ENCODE data around the gene WNK1.
"Not testable (repeated sequence)": the region's sequence is repeated elsewhere in the genome, so short reads cannot be mapped to it uniquely, and the experiment has no call there.

WNK1 gene

DNA sequence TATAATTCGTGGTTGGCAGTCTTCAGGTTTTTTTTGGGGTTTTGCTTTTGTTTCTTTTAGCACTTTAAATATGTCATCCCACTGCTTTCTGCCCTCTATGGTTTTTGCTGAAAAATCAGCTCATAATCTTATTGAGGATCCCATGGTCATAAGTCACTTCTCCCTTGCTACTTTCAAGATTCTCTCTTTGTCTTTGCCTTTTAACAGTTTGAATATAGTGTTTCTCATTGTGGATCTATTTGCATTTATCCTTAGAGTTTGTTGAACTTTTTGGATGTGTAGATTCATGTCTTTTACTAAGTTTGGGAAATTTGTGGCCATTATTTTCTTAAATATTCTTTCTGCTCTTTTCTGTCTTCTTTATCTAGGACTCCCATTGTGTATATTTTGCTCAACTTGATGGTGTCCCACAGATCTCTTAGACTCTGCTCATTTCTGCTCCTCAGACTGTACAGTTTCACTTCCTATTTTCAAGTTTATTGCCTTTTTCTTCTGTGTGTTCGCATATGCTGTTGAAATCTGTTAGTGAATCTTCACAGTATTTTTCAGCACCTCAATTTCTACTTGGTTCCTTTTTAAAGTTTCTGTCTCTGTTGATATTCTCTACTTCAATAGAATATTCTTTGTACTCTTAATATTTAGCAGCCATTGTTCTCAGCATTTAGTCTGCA is 70.8 kb downstream of the WNK1 start:
- no peak for DNase-seq

DNA sequence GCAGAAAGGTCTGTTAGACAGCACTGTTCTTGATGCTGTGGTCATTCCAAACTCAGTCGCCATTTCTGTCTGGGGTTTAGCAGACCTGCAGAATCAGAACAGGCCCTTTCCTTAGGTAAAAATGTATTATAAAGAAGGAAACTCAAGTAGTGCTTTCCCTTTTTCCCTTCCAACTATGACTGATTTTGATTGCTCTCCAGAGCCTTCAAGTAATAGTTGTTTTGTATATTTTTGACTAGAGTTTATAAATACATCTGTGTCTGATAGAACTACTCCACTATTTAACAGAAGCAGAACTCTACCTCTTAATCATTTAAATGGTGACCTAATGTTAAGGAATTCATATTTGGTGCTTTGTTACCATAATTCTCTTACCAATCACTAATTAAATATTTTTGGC is 74.0 kb downstream of the WNK1 start:
- DNase-seq = no peak

DNA sequence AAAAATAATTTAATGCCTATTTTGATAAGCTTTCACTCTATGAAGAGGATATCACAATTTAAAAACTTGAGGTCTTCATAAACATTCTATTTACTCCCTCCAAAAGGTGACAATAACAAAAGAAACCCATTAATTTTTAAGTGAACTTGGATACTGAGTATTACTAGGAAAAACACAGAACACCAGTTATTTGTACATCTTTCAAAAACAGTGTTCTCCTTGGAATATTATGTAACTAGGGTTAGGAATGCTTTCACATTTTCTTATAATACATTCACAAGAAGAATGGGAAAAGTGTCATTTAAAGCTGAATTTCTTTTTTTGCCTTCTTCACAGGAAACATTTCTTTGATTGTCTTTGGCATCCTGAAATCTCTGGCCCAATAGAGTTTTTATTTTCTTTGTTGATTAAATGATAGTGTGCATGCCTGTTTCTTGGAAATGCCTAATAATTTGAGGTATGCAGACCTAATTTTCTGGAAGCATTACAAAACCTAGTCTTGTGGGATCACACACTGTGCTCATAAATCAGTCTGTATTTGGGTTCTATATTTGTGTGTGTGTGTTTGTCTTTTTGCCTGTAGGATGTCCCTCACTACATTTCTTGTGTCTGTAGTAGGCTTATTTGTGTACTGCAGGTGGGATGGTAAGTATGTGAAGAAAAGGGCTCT is 76.5 kb downstream of the WNK1 start:
- no peak for DNase-seq

DNA sequence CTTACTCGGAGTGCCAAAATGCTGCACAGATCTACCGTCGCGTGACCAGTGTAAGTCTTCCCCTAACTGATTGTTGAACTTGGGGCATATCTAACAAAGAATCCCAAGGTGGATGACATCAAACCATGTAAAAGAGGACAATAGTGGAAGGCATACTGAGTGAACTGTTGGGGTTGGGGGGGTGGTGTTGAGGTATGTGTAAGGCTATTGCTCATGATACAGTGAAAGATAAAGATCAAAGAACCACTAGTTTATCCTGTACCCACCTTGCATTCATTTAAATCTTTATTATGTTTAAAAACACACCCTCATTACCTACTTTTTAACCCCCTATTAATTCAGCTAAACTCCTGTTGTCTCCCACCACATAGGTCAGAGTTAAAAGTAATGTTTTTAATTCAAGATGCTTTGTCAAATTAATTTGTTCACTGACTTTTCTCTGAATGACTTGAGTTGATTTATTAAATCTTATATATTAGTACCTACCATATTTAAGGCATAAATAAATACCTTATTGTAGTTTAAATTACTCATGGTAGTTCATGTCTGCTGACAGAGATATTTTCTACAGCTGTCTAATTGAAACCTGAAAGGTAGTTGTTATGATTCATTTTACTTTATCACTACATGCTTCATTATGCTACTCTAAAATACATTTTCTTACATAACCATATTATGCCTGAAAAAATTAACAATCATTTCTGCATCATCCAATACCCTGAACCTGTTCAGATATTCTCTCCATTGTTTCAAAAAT is 77.9 kb downstream of the WNK1 start:
- no peak for DNase-seq

DNA sequence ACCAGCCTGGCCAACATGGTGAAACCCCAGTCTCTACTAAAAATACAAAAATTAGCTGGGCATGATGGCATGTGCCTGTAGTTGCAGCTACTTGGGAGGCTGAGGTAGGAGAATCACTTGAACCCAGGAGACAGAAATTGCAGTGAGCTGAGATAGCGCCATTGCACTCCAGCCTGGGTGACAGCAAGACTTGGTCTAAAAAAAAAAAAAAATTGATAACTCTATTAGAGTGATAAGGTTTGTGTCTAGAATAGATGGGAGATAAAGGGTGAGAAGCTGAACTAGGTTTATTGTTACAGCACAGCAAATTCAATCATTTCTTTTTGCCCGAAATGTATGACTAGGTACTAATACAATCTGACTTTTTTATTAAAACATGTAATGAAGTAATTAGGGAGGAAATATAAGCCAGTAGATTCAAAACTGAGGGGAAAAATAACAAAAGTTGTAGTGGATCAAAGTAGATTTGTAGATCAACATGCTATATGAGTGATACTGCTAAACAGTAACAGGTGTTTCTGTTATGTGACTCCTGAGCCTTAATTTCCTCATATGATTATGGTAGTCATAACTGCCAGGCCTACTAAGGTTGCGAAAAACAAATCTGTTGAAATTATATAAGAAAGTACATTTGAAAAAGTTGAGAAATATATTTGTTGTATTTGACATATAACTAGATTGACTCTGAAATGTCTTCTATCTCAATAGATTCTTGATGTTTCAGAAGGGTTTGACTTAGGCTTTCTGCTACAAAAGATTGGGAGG is 83.6 kb downstream of the WNK1 start:
- DNase-seq = no peak

DNA sequence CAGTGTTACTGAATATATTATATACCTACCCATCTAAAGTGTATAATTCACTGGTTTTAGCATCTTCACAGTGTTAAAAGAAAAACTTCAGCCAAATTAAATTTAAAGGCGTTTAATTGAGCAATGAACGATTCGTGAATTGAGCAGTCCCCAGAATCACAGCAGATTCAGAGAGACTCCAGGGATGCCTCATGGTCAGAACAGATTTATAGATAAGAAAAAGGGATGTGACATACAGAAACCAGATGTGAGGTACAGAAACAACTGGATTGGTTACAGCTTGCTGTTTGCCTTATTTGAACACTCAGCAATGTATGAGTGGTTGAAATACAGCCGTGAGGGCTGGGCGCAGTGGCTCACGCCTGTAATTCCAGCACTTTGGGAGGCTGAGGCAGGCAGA is 84.6 kb downstream of the WNK1 start:
- DNase-seq = no peak

DNA sequence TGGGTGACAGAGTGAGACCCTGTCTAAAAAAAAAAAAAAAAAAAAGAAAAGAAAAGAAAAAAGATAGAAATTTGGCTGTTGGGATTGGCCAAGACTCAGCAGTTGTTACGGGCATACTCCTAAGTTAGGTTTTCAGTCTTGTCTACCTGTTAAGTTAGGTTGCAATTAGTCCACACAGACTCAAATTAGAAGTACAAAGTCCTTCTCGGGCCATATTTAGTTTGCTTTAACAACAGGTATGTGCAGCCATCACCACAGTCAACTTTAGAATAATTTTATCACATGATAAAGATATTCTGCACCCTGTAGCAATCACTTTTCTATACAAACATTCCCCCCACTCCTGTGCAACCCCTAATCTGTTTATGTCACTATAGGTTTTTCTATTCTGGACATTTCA is 85.2 kb downstream of the WNK1 start:
- no peak for DNase-seq

DNA sequence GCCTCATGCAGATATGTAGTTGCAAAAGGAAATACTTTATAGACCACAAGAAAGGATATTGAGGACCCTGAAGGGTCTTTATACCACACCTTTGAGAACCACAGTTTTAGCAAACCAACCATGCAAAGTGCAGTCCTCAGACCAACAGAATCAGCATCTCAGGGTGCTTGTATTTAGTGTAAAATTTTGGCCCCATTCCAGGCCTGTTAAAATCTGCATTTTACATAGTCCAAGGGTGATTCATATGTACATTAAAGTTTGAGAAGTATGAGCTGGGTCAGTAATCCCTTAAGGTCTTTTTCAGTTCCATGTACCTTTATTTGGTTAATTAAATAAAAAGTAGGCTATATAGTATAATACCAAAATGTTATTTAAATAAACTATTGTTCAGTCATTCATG is 91.2 kb downstream of the WNK1 start:
- DNase-seq = no peak

DNA sequence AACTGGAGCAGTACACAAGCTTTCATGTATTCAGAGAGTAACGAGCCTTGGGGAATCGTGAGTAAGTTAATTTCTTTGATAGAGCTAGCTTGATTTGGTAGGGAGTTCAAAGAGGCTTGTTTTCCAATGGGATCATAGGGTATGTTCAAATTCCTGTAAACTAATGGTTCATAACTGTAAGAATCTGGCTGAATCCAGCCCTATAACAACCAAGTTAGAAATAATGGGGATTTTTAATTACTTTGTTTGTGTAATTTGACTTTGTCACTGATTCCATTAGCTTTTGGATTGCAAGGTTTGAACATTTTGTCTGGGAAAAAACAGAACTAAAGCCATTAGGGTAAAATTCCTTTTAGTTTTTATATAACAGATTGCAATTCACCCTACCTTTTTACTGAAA is 94.0 kb downstream of the WNK1 start:
- DNase-seq = no peak

DNA sequence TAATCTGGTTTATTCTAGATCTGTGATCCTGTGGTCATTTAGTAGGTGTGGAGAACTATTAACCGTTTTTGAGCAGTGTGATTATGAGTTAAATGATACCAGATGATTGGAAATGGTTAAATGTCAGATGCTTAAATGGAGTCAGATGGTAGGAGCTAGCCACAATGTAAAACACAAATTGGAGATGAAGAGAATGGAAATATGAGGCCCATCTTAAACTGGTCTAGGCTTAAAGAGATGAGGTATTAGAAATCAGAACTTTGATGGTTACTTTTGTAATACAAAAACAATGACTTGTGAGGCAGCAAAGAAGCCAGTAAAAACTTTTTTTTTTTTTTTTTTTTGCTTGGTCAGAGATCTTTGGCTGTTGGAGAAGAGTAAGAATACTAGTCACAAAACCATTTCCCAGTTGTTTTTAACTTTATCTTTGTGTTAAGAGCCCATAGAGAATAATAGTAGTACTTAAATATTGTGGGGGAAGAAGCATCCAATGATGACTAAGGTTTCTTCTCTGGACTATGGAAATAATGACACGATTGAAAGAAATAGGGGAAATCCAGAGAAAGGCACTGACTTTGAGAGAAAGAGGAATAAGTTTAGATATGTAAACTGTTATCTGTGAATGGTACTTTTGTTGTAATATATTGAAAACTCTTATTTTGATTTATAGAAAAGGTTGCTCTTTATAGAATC is 95.9 kb downstream of the WNK1 start:
- DNase-seq = no peak

DNA sequence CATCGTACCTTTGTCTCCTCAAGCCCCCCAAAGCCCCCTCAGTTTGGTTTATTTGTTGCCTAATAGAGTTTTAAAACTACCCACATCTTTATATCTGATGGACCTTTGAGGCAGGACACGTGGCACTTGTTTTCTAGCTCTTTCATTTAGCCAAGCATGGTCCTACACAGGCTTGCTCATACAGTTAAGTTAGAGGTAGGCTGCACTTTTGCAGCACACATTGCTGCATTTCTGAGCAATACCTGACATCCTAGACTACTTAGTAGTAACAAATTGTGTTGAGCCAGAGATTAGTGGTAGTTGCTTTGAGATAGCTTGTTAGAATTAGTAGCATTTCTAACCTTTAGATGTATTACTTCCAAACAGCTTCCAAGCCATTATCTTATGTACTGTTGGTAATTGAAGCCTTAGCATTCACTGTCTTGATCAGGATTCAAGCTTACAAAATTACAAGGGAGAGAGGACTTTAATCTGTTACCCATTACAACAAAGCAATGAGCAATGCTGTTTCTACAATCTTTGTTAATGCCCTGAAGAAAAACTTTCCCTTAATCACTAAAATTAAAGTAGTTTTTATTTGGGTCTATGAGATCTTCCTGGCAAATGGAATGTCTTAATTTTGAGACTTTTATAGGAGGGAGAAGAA is 96.6 kb downstream of the WNK1 start:
- no peak for DNase-seq

DNA sequence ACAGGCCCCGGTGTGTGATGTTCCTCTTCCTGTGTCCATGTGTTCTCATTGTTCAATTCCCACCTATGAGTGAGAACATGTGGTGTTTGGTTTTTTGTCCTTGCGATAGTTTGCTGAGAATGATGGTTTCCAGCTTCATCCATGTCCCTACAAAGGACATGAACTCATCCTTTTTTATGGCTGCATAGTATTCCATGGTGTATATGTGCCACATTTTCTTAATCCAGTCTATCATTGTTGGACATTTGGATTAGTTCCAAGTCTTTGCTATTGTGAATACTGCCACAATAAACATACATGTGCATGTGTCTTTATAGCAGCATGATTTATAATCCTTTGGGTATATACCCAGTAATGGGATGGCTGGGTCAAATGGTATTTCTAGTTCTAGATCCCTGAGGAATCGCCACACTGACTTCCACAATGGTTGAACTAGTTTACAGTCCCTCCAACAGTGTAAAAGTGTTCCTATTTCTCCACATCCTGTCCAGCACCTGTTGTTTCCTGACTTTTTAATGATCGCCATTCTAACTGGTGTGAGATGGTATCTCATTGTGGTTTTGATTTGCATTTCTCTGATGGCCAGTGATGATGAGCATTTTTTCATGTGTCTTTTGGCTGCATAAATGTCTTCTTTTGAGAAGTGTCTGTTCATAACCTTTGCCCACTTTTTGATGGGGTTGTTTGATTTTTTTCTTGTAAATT is 97.5 kb downstream of the WNK1 start:
- DNase-seq = not testable (repeated sequence)

DNA sequence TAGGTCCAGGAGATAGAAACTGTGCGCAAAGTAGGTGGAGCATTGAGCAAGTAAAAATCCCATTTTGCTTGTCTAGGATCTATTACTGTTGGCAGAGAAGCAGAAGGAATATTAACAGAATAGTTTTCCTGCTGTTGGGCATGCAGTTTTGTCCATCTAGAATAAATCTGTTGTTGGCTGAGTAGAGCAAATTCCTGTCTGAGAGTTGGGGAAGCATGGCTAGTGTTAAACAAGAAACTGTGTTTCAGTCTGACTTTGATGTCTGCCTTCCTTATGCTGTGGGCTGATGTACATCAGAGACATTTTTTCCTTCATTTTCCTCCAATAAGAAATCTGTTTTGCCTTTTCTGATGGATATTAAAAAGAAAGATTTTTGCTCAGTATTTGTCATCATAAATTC is 99.0 kb downstream of the WNK1 start:
- no peak for DNase-seq

DNA sequence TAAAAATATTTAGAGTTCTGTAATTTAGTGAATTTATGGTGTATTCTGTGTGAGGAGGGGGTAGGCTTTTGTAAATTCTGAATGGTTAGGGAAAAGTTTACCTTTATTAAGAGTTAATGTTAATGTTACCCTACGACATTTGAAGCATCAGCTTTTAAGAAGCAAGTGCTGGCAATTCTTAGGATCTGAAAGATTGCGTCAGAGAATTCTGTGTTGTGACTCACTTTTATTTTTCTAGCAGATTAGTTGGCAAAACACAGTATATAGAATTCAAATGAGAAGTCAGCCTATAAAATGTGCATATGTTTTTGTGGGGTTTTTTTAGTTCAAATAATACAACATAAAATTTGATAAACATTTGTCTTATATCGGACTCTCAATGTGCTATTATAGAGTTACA is 99.5 kb downstream of the WNK1 start:
- no peak for DNase-seq

DNA sequence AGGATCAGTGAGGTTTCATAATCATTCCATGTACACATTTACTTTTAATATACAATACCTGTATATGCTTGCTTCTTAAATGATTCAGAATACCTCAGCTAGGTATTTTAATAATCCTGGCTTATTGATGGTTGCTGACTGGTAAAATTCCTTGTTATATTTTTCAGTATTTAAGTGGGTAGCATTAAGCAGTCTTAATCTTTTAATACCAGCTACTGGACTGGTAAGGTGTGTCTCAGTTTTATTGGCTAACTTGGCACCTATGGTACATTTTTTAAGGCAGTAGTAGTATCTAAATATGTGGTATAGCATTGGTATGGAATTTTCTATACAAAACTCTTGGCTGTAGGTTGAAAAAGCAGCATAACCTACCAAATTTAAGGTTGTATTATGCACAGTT is 100.5 kb downstream of the WNK1 start:
- no peak for DNase-seq

DNA sequence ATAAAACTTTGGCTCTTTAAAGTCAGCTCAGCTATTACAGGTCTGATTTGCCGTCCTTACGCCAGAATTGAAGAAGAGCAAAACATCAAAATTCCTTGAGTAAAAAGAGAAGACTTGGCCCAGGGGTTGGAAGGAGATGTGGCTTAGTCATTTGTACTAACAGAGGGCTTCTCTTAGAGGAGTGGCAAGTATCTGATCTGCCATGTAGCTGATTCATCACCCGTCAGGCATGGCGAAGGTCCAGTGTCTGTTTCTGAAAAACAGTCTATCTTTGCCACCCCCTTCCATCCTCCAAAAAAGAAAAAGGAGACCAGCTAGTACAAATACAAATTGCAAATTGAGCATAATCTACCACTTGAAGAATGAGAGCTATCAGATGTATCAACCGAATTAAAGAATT is 105.2 kb downstream of the WNK1 start:
- DNase-seq = no peak

DNA sequence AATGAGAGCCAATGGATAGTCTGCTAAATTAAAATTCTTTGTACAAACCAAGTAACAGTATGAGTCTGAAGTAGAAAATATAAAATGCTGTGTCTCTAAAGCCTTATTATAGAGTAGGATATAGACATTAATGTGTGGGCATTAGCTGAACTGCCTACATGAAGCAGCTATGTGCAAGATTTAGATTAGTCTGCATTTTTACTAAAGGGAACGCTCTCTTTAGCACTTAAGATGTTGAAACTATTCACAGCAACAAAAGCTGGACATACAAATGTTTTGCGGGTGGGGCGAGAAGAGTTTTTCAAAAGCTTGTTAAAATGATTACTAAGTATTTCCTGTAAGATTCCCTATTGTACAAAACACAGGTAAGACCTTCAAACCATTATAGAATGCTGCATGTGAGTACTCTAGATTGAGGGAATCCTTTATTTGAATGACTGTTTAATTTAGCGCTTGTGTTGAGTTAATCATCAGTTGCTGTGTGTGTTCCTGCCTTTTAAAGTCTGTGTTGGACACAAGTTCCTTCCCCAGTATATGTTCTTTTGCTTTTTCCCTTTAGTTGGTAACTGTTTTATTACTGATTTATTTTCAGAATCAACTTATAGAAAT is 110.0 kb downstream of the WNK1 start:
- no peak for DNase-seq

DNA sequence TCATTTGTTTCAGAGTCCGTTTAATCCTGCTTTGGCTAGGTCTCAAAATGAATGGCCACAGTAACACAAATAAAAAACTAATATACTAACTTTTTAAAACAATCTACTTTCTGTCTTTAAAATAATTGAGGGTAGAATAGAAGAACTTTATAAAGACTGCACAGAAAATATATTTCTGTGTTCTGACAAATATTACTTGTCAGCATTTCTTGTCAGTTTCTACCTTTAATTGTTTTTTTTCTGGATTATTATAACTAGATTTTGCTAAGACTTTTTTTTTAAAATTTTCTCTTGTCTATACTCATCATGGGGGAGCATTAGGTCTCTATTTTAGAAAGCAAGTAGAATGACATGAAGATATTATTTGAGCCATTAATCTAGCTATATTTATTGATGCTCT is 110.9 kb downstream of the WNK1 start:
- DNase-seq = no peak

DNA sequence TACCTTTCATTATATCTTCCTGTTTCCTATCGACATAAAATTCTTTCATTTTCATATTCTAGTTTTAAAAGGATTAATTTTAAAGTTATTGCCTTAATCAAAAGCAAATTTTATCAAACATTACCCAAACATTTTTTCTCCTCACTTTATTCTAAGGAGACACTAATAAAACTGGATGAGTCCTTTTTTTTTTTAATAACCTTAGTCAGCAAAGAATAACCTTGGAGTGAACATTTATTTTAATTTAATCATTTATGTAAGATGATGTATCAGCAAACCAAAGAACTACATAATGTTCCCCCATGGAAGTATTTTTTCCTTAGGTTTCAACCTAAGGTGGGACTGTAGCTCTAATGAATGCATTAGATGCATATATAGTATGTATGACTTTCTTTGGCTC is 113.2 kb downstream of the WNK1 start:
- no peak for DNase-seq

DNA sequence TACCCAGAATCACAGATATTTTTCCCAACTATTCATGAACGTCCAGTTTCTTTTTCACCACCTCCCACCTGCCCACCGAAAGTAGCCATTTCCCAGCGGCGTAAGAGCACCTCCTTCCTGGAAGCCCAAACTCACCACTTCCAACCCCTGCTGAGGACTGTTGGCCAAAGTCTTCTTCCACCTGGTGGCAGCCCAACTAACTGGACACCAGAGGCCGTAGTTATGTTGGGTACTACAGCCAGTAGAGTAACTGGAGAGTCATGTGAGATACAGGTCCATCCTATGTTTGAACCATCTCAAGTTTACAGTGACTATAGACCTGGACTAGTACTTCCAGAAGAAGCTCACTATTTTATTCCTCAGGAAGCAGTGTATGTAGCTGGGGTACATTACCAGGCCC is 115.5 kb downstream of the WNK1 start:
- DNase-seq = no peak

DNA sequence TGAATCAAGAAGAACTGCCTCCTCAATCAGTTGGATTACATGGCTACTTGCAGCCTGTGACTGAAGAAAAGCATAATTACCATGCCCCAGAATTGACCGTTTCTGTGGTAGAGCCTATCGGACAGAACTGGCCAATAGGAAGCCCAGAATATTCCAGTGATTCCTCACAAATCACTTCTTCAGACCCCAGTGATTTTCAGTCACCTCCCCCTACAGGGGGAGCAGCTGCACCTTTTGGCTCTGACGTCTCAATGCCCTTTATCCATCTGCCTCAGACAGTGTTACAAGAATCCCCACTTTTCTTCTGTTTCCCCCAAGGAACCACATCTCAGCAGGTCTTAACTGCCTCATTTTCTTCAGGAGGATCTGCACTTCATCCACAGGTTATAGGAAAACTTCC is 116.3 kb downstream of the WNK1 start:
- no peak for DNase-seq

Measured in DMS53 (cell line).